Stimulated activated CD8-positive, alpha-beta memory T cell treated with anti-CD3 and anti-CD28 coated beads, Interleukin-2, amount 100 ng/mL, for 48 hours (primary cell): ENCODE measurements around the gene HPS4.

Experiments
- DNase-seq, 2 donors: peaks; one replicate each; pipeline ENCODE4 v3.0.0-alpha.2; 2020; ENCODE audit warnings: low read depth in 2 of 2

HPS4 gene

DNA sequence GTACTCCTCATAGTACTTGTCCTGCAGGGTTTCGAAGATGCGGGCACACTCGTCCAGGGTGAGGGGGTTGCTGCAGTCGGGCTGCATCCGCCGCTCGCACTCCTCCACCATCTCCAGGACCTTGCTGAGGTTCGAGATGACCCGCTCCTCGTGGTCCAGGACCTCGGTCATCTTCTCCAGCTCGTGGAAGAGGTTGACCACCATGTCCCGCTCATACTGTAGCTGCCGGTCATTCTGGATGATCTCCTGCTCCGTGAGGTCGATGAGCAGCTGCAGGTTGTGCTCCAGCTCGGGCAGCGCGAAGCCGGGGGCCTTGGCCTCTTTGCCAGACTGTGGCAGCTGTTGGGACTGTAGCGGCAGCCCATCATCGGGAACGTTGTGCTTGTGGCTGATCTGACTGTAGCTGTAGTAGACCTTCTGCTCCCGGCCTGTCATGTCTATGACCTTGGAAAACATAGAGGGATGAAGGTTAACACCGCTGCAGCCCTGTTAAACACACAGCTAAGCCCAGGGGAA, 15.7 kb upstream of the HPS4 start:
- no peak for DNase-seq

DNA sequence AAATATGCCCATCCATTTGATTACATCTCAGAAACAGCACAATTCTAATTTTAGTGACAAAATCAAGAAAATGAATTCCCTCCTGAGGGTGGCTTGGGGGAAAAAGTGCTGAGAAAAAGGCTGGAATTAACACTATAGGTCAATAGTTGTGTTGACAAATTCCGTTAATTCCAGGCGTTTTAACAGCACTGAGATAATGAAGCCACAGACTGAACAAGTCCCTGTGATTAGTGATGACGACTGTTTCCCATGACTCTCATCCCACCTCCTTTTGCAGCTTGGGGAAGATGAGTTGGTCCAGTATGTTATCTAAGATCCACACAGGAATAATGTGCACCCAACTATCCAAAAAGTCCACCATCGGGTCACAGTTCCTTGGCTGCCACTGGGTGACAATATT, 12.9 kb upstream of the HPS4 start:
- no peak for DNase-seq

DNA sequence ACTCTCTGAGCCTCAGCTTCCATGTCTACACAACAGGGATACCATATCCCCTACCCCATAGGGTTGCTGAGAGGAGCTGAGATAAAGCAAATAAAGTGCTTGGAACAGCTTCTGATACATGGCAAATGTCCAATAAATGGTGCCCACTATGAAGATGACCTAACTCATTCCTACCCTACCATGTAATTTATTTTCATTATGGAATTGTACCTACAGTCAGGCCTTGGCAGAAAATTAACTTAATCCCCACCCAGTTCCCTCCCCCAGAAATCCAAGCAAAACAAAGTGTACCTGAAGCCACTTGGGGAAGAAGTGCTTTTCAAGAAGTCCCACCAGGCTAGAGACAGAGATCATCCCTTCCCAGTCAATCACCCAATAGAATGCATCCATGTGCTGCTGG, 10.9 kb upstream of the HPS4 start:
- DNase-seq, result no peak

DNA sequence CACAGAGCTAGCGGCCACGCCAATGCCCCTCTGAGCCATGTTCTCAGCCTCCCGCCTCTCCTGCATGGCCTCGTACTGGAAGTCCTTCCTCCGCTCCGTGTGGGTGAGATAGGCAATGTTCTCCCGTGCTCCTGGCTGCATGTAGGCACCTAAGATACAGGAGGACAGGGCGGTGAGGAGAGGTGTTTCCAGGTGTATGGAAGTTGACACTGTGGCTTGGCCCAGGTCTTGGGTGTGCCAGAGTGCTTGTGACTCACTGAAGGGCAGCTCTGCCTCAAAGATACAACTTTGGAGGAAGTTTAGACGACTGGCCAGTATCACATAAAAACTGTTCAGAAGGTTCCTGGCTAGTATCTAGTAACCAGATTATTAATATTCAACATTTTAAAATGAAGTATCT, 8.6 kb upstream of the HPS4 start:
- DNase-seq, result no peak

DNA sequence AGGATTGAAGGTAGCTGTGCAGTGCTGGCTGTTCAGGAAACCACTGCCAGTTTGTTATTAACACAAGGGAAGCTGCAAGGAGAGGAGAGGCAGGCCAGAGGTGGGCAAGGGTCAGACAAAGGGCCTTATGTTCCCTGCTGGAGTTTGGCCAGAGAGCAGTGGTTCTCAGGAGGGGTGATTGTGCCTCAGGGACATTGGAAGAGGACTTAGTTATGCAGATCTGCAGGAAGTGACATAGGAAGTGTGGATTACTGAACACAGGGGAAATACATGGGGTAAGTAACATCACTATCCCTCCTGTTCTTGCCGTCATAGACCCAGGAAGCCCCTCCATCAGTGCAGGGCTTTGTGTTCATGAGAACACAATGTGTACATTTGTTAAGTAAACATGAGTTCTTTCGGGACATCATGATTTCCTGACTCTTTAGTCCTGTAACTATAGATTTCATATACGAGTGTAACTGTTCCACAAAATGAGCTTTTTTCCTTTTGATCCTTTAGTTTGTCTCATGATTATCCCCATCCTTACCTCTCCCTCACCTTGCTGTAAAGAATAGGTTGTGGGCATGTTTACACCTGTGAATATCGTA, 6.0 kb upstream of the HPS4 start:
- no peak for DNase-seq

DNA sequence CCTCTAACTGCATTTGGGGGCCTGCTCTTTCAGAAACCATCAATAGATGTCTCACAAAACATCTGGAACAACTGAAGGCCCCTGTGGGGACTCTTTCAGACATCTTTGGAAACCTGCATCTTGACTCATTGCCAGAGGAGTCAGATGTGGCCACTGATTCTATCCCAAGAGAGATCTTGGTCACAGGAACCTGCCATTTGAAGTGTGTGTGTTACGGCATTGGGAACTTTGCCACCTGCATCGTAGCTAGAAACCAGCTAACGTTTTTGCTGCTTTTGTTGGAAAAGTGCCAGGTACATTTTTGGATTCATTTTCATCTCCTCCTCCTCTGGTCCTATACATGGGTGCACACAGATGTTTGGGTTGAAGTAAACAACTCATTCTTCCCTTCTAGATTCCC, 4.4 kb upstream of the HPS4 start:
- no peak for DNase-seq

DNA sequence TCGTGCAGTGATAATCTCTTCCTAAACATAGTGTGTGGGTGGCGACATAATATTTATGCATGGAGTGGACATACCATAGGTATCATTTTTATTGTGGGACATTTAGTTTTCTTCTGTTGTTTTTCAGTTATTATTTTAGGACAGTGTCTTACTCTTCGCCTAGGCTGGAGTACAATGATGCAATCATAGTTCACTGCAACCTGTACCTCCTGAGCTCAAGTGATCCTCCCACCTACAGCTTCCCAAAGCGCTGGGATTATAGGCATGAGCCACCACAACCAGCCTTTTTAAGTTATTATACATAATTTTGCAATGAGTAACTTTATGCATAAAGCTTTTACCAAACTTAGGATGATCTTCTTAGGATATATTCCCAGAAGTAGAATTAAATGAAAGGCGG, 2.8 kb upstream of the HPS4 start:
- no peak for DNase-seq

DNA sequence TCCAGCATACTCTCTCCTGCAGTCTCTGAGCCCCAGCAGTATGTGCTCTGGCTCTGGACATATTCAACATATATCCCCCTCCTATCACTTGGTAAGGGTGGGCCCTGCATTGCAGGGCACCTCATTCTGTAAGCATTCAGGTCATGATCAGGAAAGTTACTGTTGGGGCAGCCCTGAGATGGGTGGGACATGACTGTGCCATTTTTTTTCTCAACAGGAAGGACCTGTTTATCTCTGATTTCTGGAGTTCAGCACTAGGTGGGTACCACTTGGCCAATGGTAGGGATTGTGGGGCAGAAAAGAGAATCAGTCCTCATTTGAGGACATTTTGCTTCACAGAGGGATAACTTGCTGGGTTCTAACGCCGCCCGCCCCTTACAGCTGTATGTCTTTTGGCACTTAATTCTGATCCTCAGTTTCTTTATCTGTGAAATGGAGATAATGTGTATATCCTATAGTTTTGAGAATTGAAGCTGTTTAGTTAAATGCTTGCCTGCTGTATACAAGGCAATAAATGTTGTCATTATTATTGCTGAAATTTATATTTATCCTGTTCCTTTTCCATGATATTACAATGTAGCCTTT, 2.3 kb upstream of the HPS4 start:
- DNase-seq, result no peak

DNA sequence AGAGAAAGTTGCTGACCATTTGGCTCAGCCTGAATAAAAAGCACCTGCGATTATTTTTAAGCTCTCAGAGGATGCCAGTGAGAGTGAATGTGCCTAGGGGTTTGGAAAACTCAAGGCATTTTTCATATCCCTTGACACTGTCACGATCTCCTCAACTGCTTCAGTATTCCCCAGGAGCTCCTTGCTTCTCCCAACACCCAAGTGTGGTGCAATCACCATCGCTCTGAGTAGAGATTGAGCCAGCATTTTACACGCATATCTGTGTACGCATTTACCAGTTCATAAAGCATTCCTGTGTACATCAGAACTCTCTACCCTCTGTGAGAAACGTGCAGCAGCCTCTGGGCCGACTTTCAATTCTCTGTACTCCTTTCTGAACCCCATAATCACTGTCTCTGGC, 1.4 kb upstream of the HPS4 start:
- no peak for DNase-seq

DNA sequence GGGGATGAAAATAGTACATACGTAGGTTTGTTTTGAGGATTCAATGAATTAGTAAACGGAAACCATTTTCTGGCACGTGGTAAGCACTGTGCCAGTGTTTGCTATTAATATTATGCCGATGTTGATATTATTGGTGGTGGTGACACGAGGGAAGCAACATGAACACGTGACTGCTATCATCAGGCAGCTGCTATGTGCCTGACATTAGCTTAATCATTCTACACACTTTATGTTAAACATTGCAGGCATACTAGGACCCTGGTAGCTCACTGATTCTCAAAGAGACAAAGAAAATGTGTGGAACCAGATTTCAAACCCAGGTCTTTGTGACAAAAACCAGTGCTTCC, 750 bp upstream of the HPS4 start:
- no peak for DNase-seq

DNA sequence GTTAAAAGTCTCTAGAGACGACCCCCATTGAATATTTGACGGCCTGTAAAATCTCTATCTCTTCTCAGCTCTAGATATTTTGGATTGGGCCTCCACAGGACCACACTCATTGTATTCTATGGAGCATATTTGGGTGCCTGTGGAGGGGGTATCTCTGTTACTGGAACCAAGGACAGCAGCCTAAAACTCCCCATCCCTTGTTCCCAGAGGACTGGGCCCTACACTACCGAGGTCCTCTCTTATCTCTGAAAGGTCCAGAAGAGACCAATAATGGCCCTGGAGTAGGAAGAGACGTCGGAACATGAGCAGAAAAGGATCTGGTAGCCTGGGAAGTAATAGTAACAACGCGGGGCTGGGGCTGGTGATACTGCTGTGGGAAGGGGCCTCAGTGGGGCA, 542 bp downstream of the HPS4 start:
- no peak for DNase-seq

DNA sequence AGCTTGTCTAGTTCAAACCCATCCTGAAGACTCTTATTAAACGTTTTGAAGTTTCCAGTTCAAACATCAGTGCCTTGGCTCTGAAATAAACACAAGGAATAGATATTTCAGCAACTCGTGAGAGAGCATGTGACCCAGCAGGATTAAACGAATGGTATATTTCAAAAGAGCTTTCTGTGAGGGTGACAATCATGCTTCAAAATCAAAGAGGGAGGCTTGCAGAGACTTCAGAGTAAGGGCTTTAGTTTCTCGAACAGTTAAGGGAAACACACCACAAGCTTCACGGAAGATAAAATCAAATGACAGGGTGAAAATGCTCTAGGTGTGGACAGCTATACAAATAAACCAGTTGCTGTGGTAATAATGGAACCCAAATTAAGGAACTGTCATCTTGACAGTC, 1.4 kb downstream of the HPS4 start:
- no peak for DNase-seq

DNA sequence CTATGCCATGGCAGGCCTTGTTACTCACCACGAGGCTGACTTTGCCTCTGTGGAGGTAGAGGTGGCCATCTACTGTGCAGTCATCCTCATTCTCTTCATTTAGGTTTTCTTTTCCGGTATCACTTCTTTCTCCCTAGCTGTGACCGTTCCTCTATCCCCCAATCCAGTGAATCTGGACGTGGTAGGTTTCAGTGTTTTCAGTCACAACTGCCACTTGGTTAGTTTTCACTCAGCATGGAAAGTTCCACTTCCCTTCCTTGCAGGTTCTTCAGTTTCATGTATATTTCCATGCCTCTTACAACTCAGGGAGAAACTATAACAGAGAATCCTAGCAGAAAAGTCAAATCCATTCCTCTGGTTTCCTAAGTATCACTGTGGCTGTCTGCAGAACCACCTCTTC, 1.9 kb downstream of the HPS4 start:
- no peak for DNase-seq

DNA sequence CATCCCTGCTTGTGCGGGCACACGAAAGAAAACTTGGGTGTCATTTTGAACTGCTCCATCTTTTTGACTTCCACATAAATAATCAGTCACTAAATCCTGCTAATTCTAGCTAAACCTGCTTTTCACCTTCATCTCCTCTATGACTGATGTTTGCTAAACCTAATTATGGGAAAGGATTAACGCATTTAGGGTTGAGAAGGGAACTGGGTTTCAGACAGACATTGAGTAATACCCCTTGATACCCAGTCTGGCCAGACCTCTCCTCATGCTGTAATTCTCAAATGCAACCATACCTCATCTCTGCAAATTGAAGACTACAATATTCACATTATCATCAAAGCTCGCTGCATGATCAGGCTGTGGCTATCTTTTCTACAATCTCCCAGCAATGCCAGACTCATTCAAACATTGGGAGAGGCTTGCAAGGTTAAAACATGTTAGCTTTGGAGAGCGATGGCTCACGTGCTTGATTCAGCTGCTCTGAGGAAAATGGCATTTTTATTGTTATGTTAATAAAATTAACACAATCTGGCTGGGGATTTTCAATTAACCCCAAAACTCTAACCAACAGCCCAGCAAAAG, 2.4 kb downstream of the HPS4 start:
- DNase-seq, result no peak

DNA sequence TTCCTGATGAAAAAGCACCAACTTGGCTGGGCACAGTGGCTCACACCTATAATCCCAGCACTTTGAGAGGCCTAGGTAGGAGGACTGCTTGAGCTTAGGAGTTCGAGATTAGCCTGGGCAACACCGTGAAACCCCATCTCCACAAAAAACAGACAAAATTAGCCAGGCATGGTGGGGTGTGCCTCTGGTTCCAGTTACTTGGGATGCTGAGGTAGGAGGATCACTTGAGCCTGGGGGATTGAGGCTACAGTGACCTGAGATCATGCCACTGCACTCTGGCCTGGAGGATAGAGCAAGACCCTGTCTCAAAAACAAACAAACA, 3.0 kb downstream of the HPS4 start:
- DNase-seq, result no peak

DNA sequence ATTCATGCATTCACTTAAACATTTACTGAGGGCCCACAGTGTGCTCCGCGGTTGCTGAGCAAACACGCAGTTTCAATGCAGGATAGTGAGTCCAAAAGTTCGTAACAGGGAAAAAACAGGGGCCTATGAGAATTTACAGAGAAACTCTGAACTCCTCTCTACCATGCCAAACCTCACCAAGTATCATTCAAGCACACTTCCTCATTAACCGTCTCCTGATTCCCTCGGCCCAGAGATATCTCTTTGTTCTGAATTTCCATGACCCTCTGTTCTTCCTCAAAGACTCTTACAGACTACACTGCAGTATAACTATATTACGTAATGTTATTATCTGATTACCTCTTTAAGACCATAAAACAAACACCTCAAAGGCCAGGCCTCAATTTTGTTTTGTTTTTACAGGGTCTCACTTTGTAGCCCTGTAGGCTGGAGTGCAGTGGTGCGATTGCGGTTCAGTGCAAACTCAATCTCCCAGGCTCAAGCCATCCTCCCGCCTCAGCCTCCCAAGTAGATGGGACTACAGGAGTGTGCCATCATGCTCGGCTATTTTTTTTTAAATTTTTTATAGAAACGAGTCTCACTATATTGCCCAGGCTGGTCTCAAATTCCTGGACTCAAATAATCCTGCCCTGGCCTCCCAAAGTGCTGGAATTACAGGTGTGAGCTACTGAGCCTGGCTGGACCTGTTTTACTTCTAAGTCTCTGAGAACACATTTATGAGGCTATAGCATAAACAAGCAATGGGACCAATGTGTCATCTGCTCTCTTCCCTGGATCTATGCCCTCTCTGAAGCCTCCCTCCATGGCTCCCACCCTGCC, 3.6 kb downstream of the HPS4 start:
- no peak for DNase-seq

DNA sequence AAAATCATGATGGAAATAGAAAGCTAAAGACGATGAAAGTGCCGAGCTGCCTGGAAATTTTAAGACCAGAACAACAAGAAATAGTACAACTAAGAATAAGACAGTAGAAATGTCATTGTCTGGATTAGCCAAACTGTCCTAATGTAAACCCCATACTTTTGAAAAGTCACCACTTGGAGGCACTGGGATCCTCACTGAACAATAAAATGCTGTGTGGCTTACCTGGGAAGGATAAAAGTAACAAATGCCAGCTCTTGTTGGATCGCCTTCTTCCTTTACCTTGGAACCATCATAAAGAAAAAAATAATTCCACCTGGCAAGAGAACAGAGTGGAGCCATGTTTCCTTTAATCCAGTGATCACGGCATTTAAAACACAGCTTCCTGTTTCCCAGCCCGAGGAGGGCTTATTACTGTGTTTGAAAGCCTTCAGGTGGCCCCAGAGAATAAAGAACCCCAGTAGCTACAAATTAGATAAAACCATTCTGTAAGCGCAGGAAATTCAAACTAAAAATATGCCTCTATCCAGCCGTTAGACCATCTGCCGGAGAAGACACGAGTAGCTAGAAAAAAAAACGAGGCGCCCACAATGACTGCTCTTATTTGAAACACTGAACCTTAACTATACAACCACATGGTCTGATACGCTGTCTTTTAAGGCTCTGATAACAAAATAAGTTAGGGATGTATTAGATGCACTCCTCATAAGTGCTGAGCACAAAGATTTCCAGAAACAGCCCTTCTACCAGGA, 4.4 kb downstream of the HPS4 start:
- no peak for DNase-seq

DNA sequence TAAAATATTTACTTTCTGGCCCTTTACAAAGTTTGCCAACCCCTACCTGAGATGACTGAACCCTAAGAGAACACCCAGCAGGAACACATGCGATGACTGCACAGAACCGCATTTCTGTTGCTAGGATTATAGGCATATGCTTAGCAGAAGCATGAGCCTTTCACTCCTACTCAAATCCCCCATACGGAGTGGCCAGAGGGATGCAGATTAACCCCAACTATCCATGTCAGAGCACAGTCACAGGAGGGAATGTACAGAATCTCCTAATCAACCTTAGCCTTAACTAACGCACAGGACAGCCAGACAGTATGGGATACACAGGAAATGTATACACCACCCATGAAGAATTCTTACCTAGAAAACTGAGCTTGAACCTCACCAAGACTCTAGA, 6.2 kb downstream of the HPS4 start:
- no peak for DNase-seq

DNA sequence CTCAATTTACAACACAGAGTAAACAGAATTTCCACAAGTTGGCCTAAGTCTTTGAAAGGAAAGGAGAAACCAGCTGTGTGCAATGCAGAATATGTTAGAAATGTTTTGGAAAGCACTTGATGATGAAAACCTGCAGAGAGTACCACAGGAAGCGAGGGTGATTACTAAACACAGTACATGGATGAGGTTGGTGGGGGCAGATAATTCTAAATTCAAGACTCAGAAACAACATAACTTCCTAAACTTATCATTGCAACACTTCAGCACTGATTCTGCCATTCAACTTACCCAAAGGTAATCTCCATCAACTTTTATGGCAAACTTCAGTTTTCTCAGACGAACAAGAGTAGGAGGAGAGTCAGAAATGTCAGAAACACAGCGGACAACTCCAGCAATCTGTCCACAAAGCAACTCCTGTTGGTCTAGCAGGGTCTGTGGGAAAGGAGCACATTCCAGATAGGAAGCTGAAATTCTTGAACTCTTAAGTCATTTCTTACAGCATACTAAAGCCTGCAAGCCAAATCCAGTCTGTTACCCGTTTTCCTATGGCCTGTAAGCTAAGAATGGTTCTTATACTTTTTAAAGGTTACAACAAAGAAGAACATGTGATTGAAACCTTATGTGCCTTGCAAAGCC, 6.8 kb downstream of the HPS4 start:
- DNase-seq, result no peak

DNA sequence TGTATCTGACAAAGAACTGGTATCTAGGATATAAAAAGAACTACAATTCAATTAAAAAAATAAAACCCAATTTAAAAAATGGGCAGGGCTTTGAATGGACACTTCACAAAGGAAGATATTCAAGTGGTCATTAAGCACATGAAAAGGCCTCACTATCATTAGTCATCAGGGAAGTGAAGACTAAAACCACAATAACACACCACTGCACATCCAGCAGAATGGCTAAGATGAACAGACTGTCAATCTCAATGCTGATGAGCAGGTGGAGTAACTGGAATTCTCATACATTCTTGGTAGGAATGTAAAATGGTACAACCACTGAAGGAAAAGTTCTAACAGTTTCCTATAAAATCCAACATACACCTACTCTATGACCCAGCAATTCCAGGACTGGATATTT, 8.9 kb downstream of the HPS4 start:
- no peak for DNase-seq

DNA sequence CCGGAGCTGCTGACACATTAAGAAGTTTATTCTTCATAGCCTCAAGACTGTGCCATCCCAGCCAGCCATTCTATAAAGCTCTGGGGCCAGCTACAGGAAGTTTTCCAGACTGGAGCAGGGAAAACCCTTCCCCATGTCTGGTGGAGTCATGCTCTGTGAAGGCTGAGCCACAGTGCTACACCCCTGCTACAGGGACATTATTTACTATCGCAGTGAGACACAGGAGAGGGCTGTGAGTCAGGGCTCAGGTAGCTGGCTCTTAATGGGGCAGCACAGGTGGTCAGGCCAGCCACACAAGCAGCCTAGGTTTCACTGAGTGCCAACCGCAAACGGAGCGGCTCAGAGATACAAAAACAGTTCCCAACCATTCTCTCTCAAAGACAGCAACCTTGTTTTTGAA, 12.1 kb downstream of the HPS4 start:
- DNase-seq, result no peak

DNA sequence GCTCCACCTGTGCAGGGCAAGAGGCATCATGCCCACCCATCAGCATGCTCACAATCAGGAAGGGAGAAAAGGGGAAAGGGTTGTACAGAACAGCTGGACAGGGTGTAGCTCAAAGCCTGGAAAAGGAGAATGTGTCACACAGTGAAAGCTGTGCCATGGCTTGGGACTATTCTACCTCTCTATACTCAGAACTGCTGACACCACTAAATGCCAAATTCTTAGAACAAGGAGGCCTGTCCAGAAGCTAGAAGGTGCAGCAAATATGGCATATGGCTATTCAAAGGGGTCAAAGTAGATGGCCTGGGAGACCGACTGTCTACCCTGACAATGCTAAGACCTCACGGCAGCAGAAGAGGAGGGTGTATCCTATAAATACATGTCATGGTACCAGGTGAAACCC, 12.8 kb downstream of the HPS4 start:
- no peak for DNase-seq
